Esophagus squamous epithelium (tissue), 4 donors: Measurements from ENCODE around the gene PHC1.

ENCODE experiments used
- POLR2A ChIP-seq, 4 donors: fragments of 450-650 bp; IDR thresholded peaks; one replicate each; pipeline ENCODE4 v1.6.1; 2017; ENCODE audit warnings: antibody characterized with exemption in 4 of 4, mild to moderate bottlenecking in 4 of 4, moderate library complexity in 3 of 4
- TF ChIP-seq, protein P1 (sequence below), 6 experiments: fragments of 450-650 bp in 4 of 6; fragments of 200-600 bp in 2 of 6; sonication (generic) in 2 of 6; IDR thresholded peaks; one replicate each; pipeline ENCODE4 v1.5.1; 2016 to 2019; ENCODE audit warnings: antibody characterized with exemption in 6 of 6, mild to moderate bottlenecking in 4 of 6, moderate library complexity in 4 of 6

GRCh38 chr12:8953773-8954402 is 39.6 kb downstream of the PHC1 start:
- no peak for TF ChIP-seq POLR2A (IDR thresholded peaks at IDR 0.05)
- TF ChIP-seq, protein P1, sequence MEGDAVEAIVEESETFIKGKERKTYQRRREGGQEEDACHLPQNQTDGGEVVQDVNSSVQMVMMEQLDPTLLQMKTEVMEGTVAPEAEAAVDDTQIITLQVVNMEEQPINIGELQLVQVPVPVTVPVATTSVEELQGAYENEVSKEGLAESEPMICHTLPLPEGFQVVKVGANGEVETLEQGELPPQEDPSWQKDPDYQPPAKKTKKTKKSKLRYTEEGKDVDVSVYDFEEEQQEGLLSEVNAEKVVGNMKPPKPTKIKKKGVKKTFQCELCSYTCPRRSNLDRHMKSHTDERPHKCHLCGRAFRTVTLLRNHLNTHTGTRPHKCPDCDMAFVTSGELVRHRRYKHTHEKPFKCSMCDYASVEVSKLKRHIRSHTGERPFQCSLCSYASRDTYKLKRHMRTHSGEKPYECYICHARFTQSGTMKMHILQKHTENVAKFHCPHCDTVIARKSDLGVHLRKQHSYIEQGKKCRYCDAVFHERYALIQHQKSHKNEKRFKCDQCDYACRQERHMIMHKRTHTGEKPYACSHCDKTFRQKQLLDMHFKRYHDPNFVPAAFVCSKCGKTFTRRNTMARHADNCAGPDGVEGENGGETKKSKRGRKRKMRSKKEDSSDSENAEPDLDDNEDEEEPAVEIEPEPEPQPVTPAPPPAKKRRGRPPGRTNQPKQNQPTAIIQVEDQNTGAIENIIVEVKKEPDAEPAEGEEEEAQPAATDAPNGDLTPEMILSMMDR (IDR thresholded peaks at IDR 0.05): no peak
